T-helper 9 cell (primary cell): ENCODE data around the gene BRD3OS.

Source experiments
- DNase-seq: peaks from one replicate; pipeline ENCODE4 v3.0.0-alpha.2; 2020

The BRD3OS gene

GRCh38 chr9:134053941-134054761, 28.9 kb downstream of the BRD3OS start:
- no peak for DNase-seq

- DNase-seq = no peak
These were observed 29.9 kb downstream of the BRD3OS start for GRCh38 chr9:134054891-134055811.

GRCh38 chr9:134055981-134056461, 30.7 kb downstream of the BRD3OS start:
- DNase-seq = no peak

- no peak for DNase-seq
These were observed 31.4 kb downstream of the BRD3OS start for GRCh38 chr9:134056483-134057306.

DNA sequence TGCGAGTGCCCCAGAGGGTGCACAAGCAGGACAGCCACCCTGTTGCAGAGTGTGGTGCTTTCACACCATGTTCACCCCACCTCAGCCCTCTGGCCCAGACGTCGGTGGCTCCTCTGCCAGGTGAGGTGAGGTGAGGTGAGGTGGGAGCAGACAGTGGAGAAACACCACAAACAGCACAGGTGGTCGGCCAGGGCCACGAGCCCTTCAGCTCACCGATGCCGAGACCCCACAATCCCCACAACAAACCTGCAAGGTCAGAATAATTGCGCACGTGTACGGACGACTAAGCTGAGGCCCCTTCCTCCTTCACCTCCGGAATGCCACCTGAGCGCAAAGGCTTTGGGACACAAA, 32.0 kb downstream of the BRD3OS start:
- DNase-seq = no peak

- DNase-seq = no peak
These were observed 32.7 kb downstream of the BRD3OS start for GRCh38 chr9:134057751-134058701.

GRCh38 chr9:134058716-134059115, 33.4 kb downstream of the BRD3OS start:
- no peak for DNase-seq

- no peak for DNase-seq
These were observed 33.9 kb downstream of the BRD3OS start for GRCh38 chr9:134059188-134059641.

DNA sequence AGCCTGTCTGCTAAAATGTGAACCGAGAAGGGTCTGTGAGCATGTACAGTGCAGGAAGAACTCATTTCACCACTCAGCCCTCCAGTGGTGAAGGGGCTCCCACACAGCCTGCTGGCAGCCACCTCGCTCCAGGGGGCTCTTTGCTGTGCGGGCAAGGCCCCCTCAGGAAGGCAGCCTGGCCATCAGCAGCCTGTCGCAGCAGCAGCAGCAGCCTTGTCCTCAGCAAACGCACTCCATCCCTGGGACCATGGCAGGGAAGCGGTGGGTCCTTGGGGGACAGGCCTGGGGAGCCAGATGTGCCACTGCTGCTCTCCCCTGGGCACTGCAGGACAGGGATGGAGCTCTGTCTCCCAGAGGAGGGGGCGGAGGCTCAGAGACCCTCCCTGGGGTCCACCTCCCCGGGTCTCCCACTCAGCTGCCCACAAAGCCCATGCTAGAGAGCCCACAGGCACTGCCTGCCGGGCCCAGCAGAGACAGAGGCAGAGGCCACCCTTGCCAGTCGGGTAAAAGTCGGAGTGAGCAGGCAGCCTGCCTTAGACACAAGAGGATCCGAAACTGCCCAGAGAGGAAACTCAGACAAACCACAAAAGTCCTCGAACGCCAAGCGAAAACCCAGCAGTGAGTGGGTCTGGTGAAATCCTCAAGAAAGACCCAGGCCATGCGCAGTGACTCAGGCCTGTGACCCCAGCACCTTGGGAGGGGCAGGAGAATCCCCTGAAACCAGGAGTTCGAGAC, 34.5 kb downstream of the BRD3OS start:
- DNase-seq = no peak

GRCh38 chr9:134060546-134060945, 35.3 kb downstream of the BRD3OS start:
- no peak for DNase-seq

DNA sequence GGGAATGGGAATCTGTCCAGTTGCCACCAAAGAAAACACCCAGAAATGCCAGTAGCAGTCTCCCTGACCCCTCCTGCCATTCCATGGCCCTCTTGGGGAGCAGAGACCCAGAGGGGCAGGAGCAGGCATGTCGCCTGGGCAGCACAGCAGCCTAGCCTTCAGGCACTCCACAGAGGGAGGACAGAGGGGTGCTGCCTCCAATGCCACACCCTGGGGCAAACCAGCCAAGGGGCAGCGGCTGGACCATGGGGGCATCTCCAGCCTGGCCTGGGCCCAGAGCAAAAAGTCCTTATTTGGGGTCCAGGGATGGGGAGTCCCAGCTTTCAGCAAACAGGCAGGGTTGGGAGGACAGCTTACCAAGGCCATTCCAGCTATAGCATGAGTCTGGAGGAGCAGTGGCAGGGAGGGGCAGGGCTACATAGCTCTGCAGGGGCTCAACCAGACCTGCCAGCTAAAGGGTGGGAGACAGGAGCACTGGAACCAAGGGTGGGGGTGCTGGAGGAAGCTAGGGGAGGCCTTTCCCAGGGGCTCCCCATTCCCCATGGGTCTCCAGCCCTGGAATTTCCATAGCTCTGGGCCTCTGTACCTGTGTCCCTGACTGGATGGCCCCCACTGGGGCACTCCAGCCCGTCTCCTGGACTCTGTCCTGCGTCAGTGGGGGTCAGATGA, 35.9 kb downstream of the BRD3OS start:
- no peak for DNase-seq

- no peak for DNase-seq
These were observed 36.5 kb downstream of the BRD3OS start for GRCh38 chr9:134061688-134062371.

DNA sequence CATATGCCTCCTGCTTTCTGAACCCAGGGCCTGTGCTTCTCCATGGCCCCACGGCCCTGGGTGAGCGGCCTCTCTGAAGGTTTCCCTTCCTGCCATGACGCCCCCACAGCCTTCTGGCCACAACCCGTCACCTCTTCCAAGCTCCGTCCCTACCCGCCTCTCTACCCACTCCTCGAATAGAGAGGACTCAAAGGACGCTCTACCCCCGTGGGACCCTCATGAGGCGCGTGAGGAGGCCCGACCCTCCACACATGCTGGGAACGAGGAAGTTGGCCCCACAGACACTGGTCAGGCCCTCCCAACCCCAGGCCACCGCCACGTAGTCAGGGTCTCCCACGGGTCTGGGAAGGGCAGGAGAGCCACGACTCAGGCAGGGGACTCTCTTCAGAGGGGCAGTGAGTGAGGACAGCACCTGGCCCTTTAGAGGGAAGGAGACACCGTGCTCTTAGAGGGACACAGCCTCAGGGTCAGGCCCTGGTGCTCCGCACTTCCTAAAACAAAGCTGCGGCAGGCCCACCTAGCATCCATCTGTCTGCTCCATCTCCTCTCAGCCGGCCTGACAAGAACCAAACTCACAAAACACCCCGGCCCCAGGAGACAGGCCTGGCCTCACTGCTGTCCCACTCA, 37.3 kb downstream of the BRD3OS start:
- no peak for DNase-seq

GRCh38 chr9:134063088-134063570, 37.8 kb downstream of the BRD3OS start:
- no peak for DNase-seq

DNA sequence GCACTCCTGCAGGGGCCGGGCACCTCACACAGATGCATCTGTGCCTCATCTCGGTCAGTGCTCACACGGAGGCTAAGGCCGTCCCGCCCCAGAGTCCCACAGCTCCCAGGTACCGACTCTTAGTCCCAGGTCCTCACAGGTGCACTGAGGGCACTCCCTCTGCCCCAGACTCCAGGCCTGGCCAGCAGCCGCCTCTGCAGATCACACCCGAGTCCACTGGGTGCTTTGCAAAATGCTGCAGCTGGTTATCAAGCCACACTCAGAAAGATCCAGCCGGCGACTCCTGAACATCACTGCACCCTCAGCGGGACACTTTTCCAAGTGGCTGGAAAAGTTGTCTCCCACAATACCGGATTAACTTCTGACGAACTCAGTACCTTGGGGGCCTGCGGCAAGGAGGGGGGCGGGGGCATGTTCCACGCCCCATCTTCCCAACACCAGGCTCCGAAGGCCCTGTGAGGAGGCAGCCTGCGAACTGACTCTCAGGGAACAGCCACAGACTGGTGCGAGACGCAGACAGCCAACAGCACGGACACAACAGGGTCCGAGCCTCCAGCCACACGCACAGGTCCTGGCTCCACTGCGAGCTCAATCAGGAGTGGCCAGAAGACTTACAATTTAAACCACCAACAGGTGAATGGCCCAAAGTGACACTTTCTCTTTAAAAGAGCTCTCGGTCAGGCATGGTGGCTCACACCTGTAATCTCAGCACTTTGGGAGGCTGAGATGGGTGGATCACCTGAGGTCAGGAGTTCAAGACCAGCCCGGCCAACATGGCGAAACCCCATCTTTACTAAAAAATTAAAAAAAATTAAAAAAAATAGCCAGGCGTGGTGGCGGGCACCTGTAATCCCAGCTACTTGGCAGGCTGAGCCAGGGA, 38.5 kb downstream of the BRD3OS start:
- no peak for DNase-seq

- DNase-seq = no peak
These were observed 39.4 kb downstream of the BRD3OS start for GRCh38 chr9:134064711-134065110.

DNA sequence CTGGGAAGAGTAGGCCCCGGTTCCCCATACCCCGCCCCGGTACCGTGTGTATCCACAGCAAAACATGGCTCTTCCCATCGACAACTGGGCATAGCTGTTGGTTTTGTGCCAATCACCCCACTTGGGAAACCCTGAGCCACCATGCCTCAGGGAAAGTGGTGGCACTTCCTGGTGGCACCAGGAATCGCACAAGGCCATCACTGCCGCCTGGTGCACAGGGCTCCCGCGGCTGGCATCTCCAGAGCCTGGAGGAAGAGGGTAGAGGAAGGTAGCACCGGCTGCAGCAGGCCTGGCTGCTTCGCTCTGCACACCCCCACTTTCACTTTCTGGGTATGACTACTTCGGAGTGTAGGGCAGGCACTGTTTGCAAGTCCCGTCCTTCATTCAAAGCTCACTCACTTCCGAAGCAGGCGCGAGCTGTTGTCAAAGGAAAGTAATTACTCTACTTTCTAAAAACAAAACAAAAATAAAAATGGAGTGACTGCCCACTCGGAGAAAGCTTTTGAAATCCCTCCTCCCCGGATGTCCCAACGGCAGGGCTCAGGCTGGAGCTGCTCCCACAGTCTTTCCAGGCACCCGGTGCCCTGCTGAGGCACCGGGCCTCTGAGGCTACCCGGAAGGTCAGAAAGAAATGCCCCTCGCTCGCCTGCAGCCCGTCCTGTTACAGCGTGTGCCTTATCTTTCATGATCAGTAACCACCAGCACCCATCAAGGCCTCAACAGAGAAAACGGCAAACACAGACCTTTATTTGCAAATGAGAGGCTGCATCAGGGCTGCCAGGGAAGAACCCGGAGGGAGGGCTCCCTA, 40.5 kb downstream of the BRD3OS start:
- peak; percentile 16 for DNase-seq
